Upper lobe of left lung (tissue), 6 donors: Measurements from ENCODE around the gene ACSL3. TPM values are rescaled to one million over a fixed set of nuclear protein-coding genes. Genes with fewer than 3 reads are reported as not detected.
A peak's percentile ranks its signal among the peaks of the same experiment; 100 is the strongest.

Experiments
- ATAC-seq, 2 donors: fragments of 200-7000 bp; cut with Tn5 transposase; one replicate each; pipeline ENCODE4 v1.9.1; 2022; ENCODE audit warnings: mild to moderate bottlenecking in 2 of 2, moderate library complexity in 2 of 2; ENCODE audit not compliant: low FRiP score in 2 of 2
- DNase-seq, 2 donors: peaks; one replicate each; pipeline ENCODE4 v3.0.0-alpha.2; 2019 to 2020
- H3K27ac ChIP-seq, 4 donors: fragments of 200-600 bp; sonication (generic); one replicate each; pipeline ENCODE4 v1.5.1; 2016 to 2019
- H3K27me3 ChIP-seq, 4 donors: fragments of 200-600 bp; sonication (generic); one replicate each; pipeline ENCODE4 v1.5.1; 2017 to 2019
- H3K36me3 ChIP-seq, 4 donors: fragments of 200-600 bp; sonication (generic); one replicate each; pipeline ENCODE4 v1.5.1; 2016 to 2019
- H3K4me1 ChIP-seq, 4 donors: fragments of 200-600 bp; sonication (generic); one replicate each; pipeline ENCODE4 v1.5.1; 2018 to 2019
- H3K4me3 ChIP-seq, 4 donors: fragments of 200-600 bp; sonication (generic); one replicate each; pipeline ENCODE4 v1.5.1; 2017 to 2019; ENCODE audit warnings: mild to moderate bottlenecking in 2 of 4, moderate library complexity in 1 of 4
- H3K9me3 ChIP-seq, 4 donors: fragments of 200-600 bp; sonication (generic); one replicate each; pipeline ENCODE4 v1.5.1; 2018 to 2019
- CTCF ChIP-seq, 6 experiments: fragments of 450-650 bp in 4 of 6; fragments of 200-600 bp in 2 of 6; sonication (generic) in 2 of 6; IDR thresholded peaks; one replicate each; pipeline ENCODE4 v1.5.1; 2016 to 2019; ENCODE audit warnings: antibody characterized with exemption in 6 of 6
- EP300 ChIP-seq, 4 donors: sonication (generic); formaldehyde crosslinking; IDR thresholded peaks; one replicate each; pipeline ENCODE4 v1.5.1; 2017; ENCODE audit warnings: antibody characterized with exemption in 4 of 4, control low read depth in 2 of 4
- POLR2A ChIP-seq, 4 donors: fragments of 450-650 bp; IDR thresholded peaks; one replicate each; pipeline ENCODE4 v1.5.1; 2016 to 2017; ENCODE audit warnings: antibody characterized with exemption in 4 of 4, mild to moderate bottlenecking in 2 of 4
- POLR2AphosphoS5 ChIP-seq, 2 donors: sonication (generic); formaldehyde crosslinking; IDR thresholded peaks; one replicate each; pipeline ENCODE4 v1.5.1; 2017; ENCODE audit warnings: antibody characterized with exemption in 2 of 2
- WGBS, 2 donors: methylation state at CpG; one replicate each; pipeline ENCODE4 v1.1.5; 2017 to 2018; 5-methylcytosine and 5-hydroxymethylcytosine counted together
- total RNA-seq, 6 donors: library from RNA; depleted of rRNA in 4 of 6; stranded (reverse); fragments of >200 nt in 4 of 6; gene quantifications; one replicate each; pipeline versions ENCODE4 v1.1.0 to v1.2.1, GENCODE V29; 2016 to 2021
- donor health status: DM: no; HTN: no; CAD: no; lungs with moderate emphysema.
- donor health status: DM: no; HTN: yes; CAD: no; lungs with severe emphysema.

The ACSL3 gene
- total RNA-seq, 6 donors from 2014 or later: 35.6 to 86.0 (median 69.9) TPM

- Histone ChIP-seq H3K27ac (no peak overlapping the region), H3K36me3 (peaks cover 0 to 4% (median 0%) of the 10 kb centered on the region in 4 donors), H3K27me3 (no peaks in the 10 kb centered on the region), H3K4me3 (no peak overlapping the region), H3K4me1 (peaks cover 12 to 47% (median 32%) of the 10 kb centered on the region in 4 donors), H3K9me3 (no peaks in the 10 kb centered on the region)
- DNase-seq: peak in 1 of 2 donors; percentile 37
- TF ChIP-seq CTCF (IDR thresholded peaks at IDR 0.05) (peak; percentile 50 to 67 (median 62)), EP300 (IDR thresholded peaks at IDR 0.05) (no peak)
- ATAC-seq: peak; percentile 63 to 80
- WGBS, 2 donors: 93 to 96% methylated on average over 16 of the region's 16 CpGs
These were observed 42.7 kb downstream of the ACSL3 start for GRCh38 chr2:222903234-222904220.

GRCh38 chr2:222904557-222905258 lies 43.9 kb downstream of the ACSL3 start:
- no peak for TF ChIP-seq CTCF (IDR thresholded peaks at IDR 0.05)
- TF ChIP-seq EP300 (IDR thresholded peaks at IDR 0.05): no peak
- TF ChIP-seq POLR2AphosphoS5 (IDR thresholded peaks at IDR 0.05): no peak
- TF ChIP-seq POLR2A (IDR thresholded peaks at IDR 0.05): no peak
- DNase-seq (no peak), ATAC-seq (no peak)
- Histone ChIP-seq H3K9me3 (no peaks in the 10 kb centered on the region), H3K36me3 (peaks cover 0 to 15% (median 6%) of the 10 kb centered on the region in 4 donors), H3K27ac (no peak overlapping the region), H3K4me3 (no peak overlapping the region), H3K27me3 (no peaks in the 10 kb centered on the region), H3K4me1 (peaks cover 12 to 37% (median 24%) of the 10 kb centered on the region in 4 donors)
- 68 to 70% methylated on average over 2 of the region's 2 CpGs for WGBS, 2 donors

GRCh38 chr2:222907048-222907447 lies 46.2 kb downstream of the ACSL3 start:
- no peak for DNase-seq
- Histone ChIP-seq H3K27me3 (no peaks in the 10 kb centered on the region), H3K27ac (no peak overlapping the region), H3K9me3 (no peaks in the 10 kb centered on the region), H3K4me1 (peaks cover 16 to 34% (median 19%) of the 10 kb centered on the region in 4 donors), H3K36me3 (peaks cover 0 to 21% (median 12%) of the 10 kb centered on the region in 4 donors), H3K4me3 (no peak overlapping the region)
- no peak for TF ChIP-seq CTCF (IDR thresholded peaks at IDR 0.05)
- no peak for TF ChIP-seq POLR2A (IDR thresholded peaks at IDR 0.05)
- no peak for TF ChIP-seq EP300 (IDR thresholded peaks at IDR 0.05)
- no peak for TF ChIP-seq POLR2AphosphoS5 (IDR thresholded peaks at IDR 0.05)
- WGBS, 2 donors: 98% methylated on average over 2 of the region's 2 CpGs
- no peak for ATAC-seq

- TF ChIP-seq EP300 (IDR thresholded peaks at IDR 0.05) (no peak), POLR2AphosphoS5 (IDR thresholded peaks at IDR 0.05) (no peak), CTCF (IDR thresholded peaks at IDR 0.05) (no peak)
- peaks cover 21 to 43% (median 25%) of the 10 kb centered on the region in 4 donors for H3K4me1 ChIP-seq
- 89 to 90% methylated on average over 10 of the region's 10 CpGs for WGBS, 2 donors
- no peak overlapping the region for H3K27ac ChIP-seq
- H3K4me3 ChIP-seq: no peak overlapping the region
- H3K9me3 ChIP-seq: no peaks in the 10 kb centered on the region
- ATAC-seq (no peak), DNase-seq (no peak)
- peaks cover 0 to 19% (median 12%) of the 10 kb centered on the region in 4 donors for H3K36me3 ChIP-seq
- no peaks in the 10 kb centered on the region for H3K27me3 ChIP-seq
These were observed 47.1 kb downstream of the ACSL3 start for GRCh38 chr2:222907790-222908441.
